Right ventricle myocardium inferior (tissue), 1 donor: Measurements from ENCODE around the gene PCMTD2. TPM values are rescaled to one million over a fixed set of nuclear protein-coding genes. Genes with fewer than 3 reads are reported as not detected.
"Not testable (repeated sequence)": the region's sequence is repeated elsewhere in the genome, so short reads cannot be mapped to it uniquely, and the experiment has no call there.

Experiments used
- ATAC-seq: fragments of 200-7000 bp; cut with Tn5 transposase; one replicate; pipeline ENCODE4 v1.9.1; 2020; ENCODE audit warnings: mild to moderate bottlenecking, moderate library complexity
- DNase-seq: peaks from one replicate; pipeline ENCODE4 v3.0.0; 2021; ENCODE audit errors: missing footprints
- intact Hi-C: fragments of 100-400 bp; cut with DNase I; formaldehyde crosslinking; loops from one replicate; pipeline ENCODE4 v1.11.0; 2022
- total RNA-seq: library from RNA; stranded (reverse); fragmentation: NEBNext Ultra II Directional; extraction: Animal tissue kit (Norgen Biotek cat#: 25700); gene quantifications from one replicate; pipeline ENCODE4 v1.2.1, GENCODE V29; 2021
- donor health status: DM: no; HTN: yes; CAD: no; lungs with severe emphysema.

PCMTD2 gene
- total RNA-seq, 1 donor from 2014 or later, result 71.0 TPM

DNA sequence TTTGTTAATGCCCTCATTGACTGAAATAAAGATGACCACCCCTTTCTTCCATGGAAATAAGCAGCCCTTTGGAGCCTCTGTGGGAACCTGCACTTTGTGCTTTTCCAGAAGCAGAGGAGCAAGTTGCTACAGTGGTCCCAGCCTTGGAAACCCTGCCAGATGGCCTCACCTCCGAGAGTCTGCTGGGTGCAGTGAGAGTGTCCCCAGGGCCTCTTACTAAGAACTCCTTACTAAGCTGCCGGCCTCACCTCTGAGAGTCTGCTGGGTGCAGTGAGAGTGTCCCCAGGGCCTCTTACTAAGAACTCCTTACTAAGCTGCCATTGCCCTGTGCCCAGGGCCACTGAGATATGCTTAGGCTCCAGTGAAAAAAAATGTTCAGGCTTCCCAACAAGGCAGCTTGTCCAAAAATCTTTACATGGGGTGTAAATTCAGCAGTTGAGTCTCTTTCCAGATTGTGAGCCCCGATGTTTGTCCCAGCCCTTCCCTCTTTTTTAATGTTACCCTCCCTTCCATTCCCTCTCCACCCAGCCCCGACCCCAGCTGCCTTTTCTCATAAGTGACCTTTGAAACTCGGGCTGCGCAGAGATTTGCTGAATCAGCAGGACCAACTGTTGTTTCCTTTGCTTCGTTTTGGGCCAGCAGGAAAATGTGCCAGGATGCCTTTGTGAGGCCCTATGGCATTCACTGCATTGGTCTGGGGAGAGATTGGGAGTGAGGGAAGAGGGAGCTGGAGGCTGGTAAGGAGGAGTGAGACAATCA is 66.7 kb downstream of the PCMTD2 start:
- ATAC-seq, DNase-seq: not testable (repeated sequence)

More for the DNA sequence above, 66.7 kb downstream of the PCMTD2 start:
- intact Hi-C loops, result not testable (repeated sequence)

Other genes with a start within 250 kb of the PCMTD2 start
- 0.30 TPM for gene C20orf204, start 219.6 kb upstream of the PCMTD2 start, total RNA-seq
- 38.4 TPM for gene SOX18, start 206.1 kb upstream of the PCMTD2 start, total RNA-seq
- 39.0 TPM for gene TCEA2, start 192.6 kb upstream of the PCMTD2 start, total RNA-seq
- gene RGS19, start 176.2 kb upstream of the PCMTD2 start, total RNA-seq, result 6.6 TPM
- gene OPRL1, start 175.7 kb upstream of the PCMTD2 start, total RNA-seq, result 0.49 TPM
- not detected for gene LKAAEAR1, start 171.3 kb upstream of the PCMTD2 start, total RNA-seq
- gene NPBWR2, start 148.2 kb upstream of the PCMTD2 start, total RNA-seq, result not detected
- gene MYT1, start 91.3 kb upstream of the PCMTD2 start, total RNA-seq, result 0.16 TPM